Measurements from ENCODE around the gene C11orf21. TPM values are rescaled to one million over a fixed set of nuclear protein-coding genes. Genes with fewer than 3 reads are reported as not detected.

C11orf21 gene
- total RNA-seq, 1 experiment from 2014 or later = 0.09 TPM

DNA sequence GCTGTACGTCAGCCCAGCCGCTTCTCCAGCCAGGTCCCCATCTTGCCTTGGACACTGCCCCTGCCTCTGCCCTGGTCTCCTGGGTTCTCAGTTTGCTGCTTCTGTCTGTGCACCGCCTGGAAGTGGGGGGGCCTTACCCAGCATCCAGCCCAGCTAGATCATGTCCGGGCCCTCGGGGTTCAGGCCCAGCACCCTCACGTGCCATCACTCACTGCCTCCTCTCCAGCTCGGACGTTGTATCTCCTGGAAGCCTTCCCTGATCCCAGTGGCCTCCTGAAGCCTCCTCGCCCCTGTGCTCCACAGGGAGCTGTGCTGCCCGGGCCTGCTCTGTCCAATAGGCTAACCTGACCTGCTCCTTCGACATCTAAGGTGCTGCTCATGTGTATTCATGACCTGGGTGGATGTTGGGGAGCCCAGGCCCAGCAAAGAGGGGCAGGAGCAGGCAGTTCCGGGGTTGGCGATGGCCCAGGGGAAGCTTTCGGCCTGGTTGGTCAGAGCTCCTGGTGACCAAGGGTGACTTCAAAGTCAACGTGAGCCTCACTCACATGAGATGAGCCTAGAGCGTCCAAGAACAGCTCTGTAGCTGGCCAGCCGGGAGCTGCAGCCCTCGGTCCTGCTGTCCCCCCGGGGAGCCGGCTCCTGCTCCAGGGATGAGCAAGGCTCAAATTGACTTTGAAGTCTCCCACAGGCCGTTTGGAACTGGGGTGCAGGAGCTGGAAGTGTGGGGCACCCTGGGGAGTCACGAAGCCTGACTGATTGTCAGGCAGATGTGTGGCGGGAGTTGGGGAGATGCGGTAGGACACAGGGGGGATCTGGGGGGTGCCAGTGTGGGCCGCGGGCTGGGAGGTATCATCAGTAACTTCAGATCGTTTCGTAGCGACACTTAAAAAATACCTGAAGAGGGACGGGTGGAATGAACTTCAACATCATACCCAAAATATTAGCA is 26.1 kb downstream of the C11orf21 start:
- POLR2A ChIA-PET = no interaction called here
- no peak overlapping the region for H3K4me3 ChIP-seq (ENCODE audit: low read depth, low read length)
- H3K4me1 ChIP-seq = peaks cover 15% of the 10 kb centered on the region
- BruUV-seq (replicated peaks) = no TSS peak
- no peaks in the 10 kb centered on the region for H3K4me1 Mint-ChIP-seq (ENCODE audit: low read depth, unreplicated experiment)
- no peaks in the 10 kb centered on the region for H3K36me3 Mint-ChIP-seq (ENCODE audit: insufficient read depth, unreplicated experiment)
- DNase-seq = no peak
- H3K27me3 Mint-ChIP-seq (ENCODE audit: insufficient read depth, unreplicated experiment) = peaks cover 3% of the 10 kb centered on the region
- H3K4me3 Mint-ChIP-seq (ENCODE audit: unreplicated experiment) = no peak overlapping the region
- no peaks in the 10 kb centered on the region for H3K27me3 ChIP-seq (replicated peaks; ENCODE audit: control insufficient read depth, insufficient read depth, low read length)
- TF ChIP-seq, protein P1, sequence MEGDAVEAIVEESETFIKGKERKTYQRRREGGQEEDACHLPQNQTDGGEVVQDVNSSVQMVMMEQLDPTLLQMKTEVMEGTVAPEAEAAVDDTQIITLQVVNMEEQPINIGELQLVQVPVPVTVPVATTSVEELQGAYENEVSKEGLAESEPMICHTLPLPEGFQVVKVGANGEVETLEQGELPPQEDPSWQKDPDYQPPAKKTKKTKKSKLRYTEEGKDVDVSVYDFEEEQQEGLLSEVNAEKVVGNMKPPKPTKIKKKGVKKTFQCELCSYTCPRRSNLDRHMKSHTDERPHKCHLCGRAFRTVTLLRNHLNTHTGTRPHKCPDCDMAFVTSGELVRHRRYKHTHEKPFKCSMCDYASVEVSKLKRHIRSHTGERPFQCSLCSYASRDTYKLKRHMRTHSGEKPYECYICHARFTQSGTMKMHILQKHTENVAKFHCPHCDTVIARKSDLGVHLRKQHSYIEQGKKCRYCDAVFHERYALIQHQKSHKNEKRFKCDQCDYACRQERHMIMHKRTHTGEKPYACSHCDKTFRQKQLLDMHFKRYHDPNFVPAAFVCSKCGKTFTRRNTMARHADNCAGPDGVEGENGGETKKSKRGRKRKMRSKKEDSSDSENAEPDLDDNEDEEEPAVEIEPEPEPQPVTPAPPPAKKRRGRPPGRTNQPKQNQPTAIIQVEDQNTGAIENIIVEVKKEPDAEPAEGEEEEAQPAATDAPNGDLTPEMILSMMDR (IDR thresholded peaks at IDR 0.05; ENCODE audit: insufficient read depth in 1 of 2, low read depth in 1 of 2, low read length in 1 of 2, severe bottlenecking in 1 of 2, unreplicated experiment in 1 of 2) = no peak
- intact Hi-C loops (cut with micrococcal nuclease; ENCODE audit: unreplicated experiment) = no loop called here
- peaks cover 10% of the 10 kb centered on the region for H3K9me3 Mint-ChIP-seq (ENCODE audit: unreplicated experiment)
- CTCF ChIA-PET = interaction anchor here (0.7 kb wide), 1 partner anchor 30 kb away, joined by 3 read pairs; no protein-coding TSS in a partner anchor
- no peaks in the 10 kb centered on the region for H3K36me3 ChIP-seq (ENCODE audit: control insufficient read depth, insufficient read depth, low read length)
- no peaks in the 10 kb centered on the region for H3K9me3 ChIP-seq
- no peak overlapping the region for H3K27ac Mint-ChIP-seq (ENCODE audit: unreplicated experiment)

DNA sequence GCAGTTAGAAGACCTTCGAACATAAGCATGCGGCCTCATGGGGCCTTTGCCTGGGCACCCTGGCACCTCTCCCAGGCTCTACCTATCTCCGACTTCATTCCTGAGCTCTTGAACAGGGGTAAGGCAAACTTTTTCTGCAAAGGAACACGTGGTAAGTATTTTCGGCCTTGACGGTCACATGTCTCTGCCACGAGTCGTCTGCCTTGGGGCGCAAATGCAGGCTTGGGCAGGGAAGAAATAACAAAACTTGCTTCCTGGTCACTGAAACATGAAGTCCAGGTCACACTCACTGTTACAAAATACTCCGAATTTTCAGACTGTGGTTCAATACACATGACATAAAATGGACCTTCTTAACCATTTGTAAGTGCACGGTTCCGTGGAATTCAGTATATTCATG is 27.9 kb downstream of the C11orf21 start:
- TF ChIP-seq, protein P1 (IDR thresholded peaks at IDR 0.05; ENCODE audit: insufficient read depth in 1 of 2, low read depth in 1 of 2, low read length in 1 of 2, severe bottlenecking in 1 of 2, unreplicated experiment in 1 of 2) = no peak
- Histone ChIP-seq H3K36me3 (ENCODE audit: control insufficient read depth, insufficient read depth, low read length) (no peaks in the 10 kb centered on the region), H3K4me1 (peaks cover 16% of the 10 kb centered on the region), H3K27me3 (replicated peaks; ENCODE audit: control insufficient read depth, insufficient read depth, low read length) (no peaks in the 10 kb centered on the region), H3K4me3 (ENCODE audit: low read depth, low read length) (no peak overlapping the region), H3K9me3 (no peaks in the 10 kb centered on the region)
- no peak overlapping the region for H3K4me3 Mint-ChIP-seq (ENCODE audit: unreplicated experiment)
- intact Hi-C loops (cut with micrococcal nuclease; ENCODE audit: unreplicated experiment) = no loop called here
- no peak overlapping the region for H3K27ac Mint-ChIP-seq (ENCODE audit: unreplicated experiment)
- no peaks in the 10 kb centered on the region for H3K9me3 Mint-ChIP-seq (ENCODE audit: unreplicated experiment)
- no peaks in the 10 kb centered on the region for H3K27me3 Mint-ChIP-seq (ENCODE audit: insufficient read depth, unreplicated experiment)
- no peak for DNase-seq
- H3K36me3 Mint-ChIP-seq (ENCODE audit: insufficient read depth, unreplicated experiment) = peaks cover 9% of the 10 kb centered on the region
- CTCF ChIA-PET = no interaction called here
- BruUV-seq (replicated peaks) = no TSS peak
- no peaks in the 10 kb centered on the region for H3K4me1 Mint-ChIP-seq (ENCODE audit: low read depth, unreplicated experiment)
- POLR2A ChIA-PET = no interaction called here

DNA sequence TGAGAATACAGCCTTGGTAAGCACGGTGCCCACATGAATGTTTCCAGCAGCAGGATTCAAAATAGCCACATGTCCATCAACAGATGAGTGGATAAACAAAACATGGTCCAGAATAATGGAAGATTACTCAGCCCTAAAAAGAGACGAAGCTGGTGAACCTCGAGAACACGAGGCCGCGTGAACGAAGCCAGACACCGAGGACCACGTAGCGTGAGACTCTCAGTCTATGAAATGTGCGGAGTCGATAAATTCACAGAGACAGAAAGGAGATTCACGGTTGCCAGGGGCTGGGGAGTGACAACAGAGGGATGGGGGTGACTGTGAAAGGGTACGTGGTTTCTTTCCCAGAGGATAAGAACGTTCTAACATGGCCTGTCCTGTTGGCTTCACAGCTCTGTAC is 28.4 kb downstream of the C11orf21 start:
- no peaks in the 10 kb centered on the region for H3K9me3 ChIP-seq
- intact Hi-C loops (cut with micrococcal nuclease; ENCODE audit: unreplicated experiment) = no loop called here
- no peaks in the 10 kb centered on the region for H3K27me3 ChIP-seq (replicated peaks; ENCODE audit: control insufficient read depth, insufficient read depth, low read length)
- no peak overlapping the region for H3K4me3 ChIP-seq (ENCODE audit: low read depth, low read length)
- ChIA-PET POLR2A (no interaction called here), CTCF (no interaction called here)
- Mint-ChIP-seq H3K36me3 (ENCODE audit: insufficient read depth, unreplicated experiment) (peaks cover 14% of the 10 kb centered on the region), H3K4me1 (ENCODE audit: low read depth, unreplicated experiment) (peaks cover 4% of the 10 kb centered on the region), H3K9me3 (ENCODE audit: unreplicated experiment) (no peaks in the 10 kb centered on the region), H3K27me3 (ENCODE audit: insufficient read depth, unreplicated experiment) (no peaks in the 10 kb centered on the region), H3K4me3 (ENCODE audit: unreplicated experiment) (no peak overlapping the region), H3K27ac (ENCODE audit: unreplicated experiment) (no peak overlapping the region)
- TF ChIP-seq, protein P1 (IDR thresholded peaks at IDR 0.05; ENCODE audit: insufficient read depth in 1 of 2, low read depth in 1 of 2, low read length in 1 of 2, severe bottlenecking in 1 of 2, unreplicated experiment in 1 of 2) = no peak
- DNase-seq = no peak
- peaks cover 2% of the 10 kb centered on the region; the same call in 1 of the 2 replicates for H3K36me3 ChIP-seq (ENCODE audit: control insufficient read depth, insufficient read depth, low read length)
- no TSS peak for BruUV-seq (replicated peaks)
- H3K4me1 ChIP-seq = peaks cover 19% of the 10 kb centered on the region

All from Caco-2 (cell line).